Ramos (cell line): ENCODE measurements around the gene CARD8.
"Not testable (repeated sequence)": the region's sequence is repeated elsewhere in the genome, so short reads cannot be mapped to it uniquely, and the experiment has no call there.

Experiments
- in situ Hi-C: fragments of 300-500 bp; cut with MboI; formaldehyde crosslinking; loops from one replicate; pipeline ENCODE4 v1.14.3; 2022; ENCODE audit warnings: low sequenced_read_pairs; ENCODE audit not compliant: unreplicated experiment

The CARD8 gene

DNA sequence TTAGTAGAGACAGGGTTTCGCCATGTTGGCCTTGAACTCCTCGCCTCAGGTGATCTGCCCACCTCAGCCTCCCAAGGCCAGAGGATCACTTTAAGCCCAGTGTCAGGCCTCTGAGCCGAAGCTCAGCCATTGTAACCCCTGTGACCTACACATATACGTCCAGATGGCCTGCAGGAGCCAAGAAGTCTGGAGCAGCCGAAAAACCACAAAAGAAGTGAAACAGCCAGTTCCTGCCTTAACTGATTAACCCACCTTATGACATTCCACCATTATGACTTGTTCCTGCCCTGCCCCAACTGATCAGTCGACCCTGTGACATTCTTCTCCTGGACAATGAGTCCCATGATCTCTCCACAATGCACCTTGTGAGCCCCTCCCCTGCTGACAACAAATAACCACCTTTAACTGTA lies 13.9 kb upstream of the CARD8 start:
- in situ Hi-C loops: not testable (repeated sequence)

DNA sequence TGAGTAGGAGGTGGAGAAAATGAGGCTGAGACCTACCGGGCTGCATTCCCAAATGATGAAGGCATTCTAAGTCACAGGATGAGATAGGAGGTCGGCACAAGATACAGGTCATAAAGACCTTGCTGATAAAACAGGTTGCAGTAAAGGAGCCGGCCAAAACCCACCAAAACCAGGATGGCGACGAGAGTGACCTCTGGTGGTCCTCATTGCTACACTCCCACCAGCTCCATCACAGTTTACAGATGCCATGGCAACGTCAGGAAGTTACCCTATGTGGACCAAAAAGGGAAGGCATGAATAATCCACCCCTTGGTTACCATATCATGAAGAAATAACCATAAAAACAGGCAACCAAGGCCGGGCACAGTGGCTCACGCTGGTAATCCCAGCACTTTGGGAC lies 9.6 kb upstream of the CARD8 start:
- in situ Hi-C loops: not testable (repeated sequence)

GRCh38 chr19:48260359-48260714 lies 4.6 kb upstream of the CARD8 start:
- in situ Hi-C loops: loop anchor here (5.0 kb wide), 1 partner anchor 153 kb away; no protein-coding TSS in a partner anchor

GRCh38 chr19:48258992-48259391 lies 3.3 kb upstream of the CARD8 start:
- in situ Hi-C loops: not testable (repeated sequence)

GRCh38 chr19:48258350-48258749 lies 2.6 kb upstream of the CARD8 start:
- in situ Hi-C loops: no loop called here

- in situ Hi-C loops: no loop called here
Measured at GRCh38 chr19:48254529-48254970, 1.2 kb downstream of the CARD8 start.

DNA sequence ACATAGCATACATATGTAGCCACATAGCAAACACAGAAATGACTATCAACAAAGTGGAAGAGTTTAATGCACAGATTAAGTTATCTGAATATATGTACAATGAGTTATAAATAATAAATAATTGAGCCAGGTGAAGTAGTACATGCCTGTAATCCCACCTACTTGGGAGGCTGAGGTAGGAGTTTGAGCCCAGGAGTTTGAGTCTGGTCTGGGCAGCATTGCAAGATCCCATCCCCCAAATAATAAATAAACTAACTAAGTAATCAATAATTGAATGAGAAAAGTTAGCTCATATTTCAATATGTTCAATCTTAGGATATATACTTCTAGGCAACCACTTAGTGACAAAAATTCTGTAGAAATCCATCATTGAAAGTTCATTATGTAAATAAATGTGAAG lies 1.7 kb downstream of the CARD8 start:
- in situ Hi-C loops: no loop called here

- in situ Hi-C loops: no loop called here
Measured at GRCh38 chr19:48252609-48253008, 3.1 kb downstream of the CARD8 start.

DNA sequence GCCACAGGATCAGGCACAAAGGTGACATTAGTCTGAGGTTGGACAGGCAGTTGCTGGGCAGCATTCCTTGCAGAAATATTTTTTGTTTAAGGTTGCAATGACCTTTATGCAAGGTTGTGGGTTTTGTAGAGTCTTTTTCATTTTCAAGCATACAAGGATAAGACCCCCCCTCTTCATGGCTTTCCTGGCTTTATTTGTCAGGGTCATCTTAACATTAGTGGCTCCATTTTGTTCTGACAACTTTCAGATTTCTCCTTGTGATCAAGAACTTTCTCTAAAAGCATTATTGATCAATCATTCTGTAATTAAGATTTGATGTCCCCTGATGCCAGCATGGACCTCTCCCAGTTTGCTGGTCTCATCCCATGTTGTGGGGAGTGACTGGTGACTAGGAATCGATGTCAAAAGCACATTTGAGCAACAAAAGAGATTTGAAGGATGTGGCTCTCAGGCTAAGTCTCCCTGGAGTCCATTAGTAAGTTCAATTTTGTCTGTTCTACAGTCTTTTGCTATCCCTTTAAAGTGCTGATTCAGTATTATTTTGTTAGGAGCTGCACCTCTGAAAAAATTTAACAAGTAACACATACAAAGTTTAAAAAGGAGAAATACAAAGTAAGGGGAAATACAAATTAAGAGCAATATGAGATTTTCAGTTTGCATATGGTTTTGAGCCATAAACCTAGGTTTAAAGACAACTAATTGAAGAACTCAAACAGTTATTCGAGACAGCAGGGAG lies 5.3 kb downstream of the CARD8 start:
- in situ Hi-C loops: no loop called here

GRCh38 chr19:48249502-48250014 lies 6.2 kb downstream of the CARD8 start:
- in situ Hi-C loops: no loop called here

DNA sequence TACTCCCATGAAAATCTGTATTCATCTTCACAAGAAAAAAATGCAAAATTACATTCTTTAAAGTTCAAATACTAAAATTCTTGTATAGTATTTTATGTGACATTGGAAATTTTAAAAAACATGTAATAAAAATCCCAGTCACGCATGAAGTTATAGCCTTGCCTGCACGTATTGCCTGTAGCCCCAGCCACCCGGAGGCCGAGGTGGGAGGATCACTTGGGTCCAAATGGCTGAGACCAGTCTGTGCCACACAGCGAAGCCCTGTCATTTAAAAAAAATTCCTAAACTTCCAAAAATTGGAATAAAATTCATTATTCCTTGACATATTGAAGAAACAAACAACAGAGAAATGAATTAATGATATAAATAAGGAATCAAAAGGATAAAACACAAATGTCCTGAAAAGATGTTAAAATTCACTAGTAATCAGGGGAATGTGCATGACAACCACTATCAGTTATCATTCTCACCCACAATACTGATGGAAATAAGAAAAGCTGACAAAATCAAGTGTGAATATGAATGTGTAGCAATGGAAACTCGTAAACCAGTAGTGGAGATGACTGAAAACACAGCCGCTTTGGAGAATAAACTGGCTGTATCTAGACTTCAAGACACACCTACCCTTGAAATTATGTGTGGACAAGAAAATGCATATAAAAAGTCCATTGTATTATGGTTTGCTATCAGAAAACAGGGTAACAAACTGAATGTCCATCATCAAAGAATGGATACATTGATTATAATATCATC lies 7.5 kb downstream of the CARD8 start:
- in situ Hi-C loops: no loop called here

DNA sequence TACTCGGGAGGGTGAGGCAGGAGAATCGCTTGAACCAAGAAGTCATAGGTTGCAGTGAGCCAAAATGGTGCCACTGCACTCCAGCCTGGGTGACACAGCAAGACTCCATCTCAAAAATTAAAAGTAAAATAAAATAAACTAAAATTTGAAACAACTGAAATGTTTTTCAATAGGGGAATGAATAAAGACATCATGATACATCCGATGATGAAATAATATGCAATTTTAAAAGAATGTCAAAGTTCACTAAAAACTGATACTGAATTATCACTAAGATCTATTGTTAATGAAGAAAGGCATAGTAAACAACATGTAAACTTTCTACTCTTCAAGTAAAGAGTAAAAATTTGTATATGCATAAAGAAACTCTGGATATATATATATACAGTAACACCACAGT lies 8.5 kb downstream of the CARD8 start:
- in situ Hi-C loops: no loop called here

GRCh38 chr19:48246101-48246500 lies 9.6 kb downstream of the CARD8 start:
- in situ Hi-C loops: no loop called here

DNA sequence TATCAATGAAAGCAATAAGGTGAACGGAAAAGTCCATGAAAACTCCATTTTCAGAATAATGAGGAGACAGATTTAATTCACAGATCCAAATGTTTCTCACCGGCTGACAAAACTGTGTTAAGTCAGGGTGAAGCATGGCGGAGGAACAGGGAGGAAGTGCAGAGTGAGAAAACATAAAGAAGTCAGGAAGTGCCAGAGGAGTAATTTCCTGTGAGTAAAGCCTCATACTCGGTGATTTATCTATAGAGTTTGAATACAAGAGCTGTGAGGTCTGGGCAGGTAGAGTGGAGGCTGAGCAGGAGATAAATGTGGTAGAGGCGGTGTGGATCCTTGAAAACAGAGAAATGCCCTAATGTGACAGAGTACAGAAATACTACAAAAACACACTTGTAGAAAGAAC lies 11.4 kb downstream of the CARD8 start:
- in situ Hi-C loops: no loop called here

DNA sequence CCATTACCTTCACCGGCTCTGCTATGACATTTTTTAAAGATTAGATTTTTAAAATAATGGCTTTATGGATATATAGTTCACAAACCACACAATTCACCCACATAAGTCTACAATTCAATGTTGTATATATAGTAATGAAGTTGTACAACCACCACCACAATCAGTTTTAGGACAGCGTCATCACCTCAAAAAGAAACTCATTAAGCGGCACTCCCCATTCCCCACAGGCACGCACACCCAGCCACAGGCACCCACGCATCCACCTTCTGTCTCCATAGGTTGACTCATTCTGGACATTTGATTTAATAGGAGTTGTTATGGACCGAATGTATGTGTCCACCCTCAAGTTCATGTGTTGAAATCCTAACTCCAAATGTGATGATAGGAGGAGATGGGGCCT lies 13.9 kb downstream of the CARD8 start:
- in situ Hi-C loops: not testable (repeated sequence)

DNA sequence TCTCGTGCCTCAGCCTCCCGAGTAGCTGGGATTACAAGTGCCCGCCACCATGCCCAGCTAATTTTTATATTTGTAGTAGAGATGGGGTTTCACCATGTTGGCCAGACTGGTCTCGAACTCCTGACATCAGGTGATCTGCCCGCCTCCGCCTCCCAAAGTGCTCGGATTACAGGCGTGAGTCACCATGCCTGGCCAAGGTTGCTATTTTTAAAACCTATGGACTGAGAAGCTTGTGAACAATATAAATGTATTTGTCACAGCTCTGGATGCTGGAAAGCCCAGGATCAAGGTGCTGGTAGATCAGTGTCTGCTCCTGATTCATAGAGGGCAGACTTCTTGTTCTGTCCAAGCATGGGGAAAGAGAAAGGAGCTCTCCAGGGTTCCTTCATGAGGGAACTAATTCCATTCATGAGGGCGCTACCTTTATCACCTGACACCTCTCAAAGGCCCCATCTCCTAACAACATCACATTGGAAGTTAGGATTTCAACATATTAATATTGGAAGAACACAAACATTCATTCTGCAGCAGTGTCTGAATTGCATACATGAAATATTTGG lies 16.1 kb downstream of the CARD8 start:
- in situ Hi-C loops: no loop called here

DNA sequence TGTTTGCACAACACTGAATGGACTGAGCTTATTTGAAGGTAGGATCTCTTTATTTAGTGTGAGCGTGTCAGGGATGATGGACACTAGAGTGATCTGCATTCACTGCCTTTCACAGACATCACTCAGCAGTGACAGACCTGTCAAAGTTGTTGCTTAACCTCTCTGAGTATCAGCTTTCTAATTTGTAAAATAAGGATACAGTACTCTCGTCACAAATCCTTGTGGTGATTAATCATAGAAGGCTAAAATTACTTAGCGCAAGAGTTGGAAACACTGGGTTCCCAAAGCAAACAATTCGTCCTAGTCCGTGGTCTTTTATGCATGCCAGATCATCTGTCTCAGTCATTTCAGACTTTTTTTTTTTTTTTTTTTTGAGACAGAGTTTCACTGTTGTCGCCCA lies 16.6 kb downstream of the CARD8 start:
- in situ Hi-C loops: no loop called here

GRCh38 chr19:48237057-48237456 lies 18.7 kb downstream of the CARD8 start:
- in situ Hi-C loops: no loop called here

GRCh38 chr19:48230555-48231129 lies 25.1 kb downstream of the CARD8 start:
- in situ Hi-C loops: no loop called here

DNA sequence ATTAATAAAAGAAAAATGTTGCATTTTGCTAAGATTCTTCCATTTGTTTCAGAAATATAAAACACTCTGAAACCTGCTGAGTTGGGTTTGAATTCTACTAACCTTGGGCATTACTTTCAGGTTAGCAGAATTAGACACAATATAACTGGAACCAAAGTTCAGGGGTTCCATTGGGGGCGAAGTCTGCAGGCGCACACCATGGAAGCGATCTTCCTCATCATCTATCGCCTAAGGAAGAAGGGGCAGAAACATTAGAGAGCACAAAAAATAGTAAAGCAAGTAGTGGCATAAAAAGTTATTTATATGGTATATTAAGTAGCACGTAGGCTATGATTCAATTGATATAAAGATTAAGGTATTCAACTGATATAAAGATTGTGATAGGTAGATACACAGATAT lies 34.1 kb downstream of the CARD8 start:
- in situ Hi-C loops: no loop called here

GRCh38 chr19:48220784-48221183 lies 34.9 kb downstream of the CARD8 start:
- in situ Hi-C loops: not testable (repeated sequence)
